Stimulated activated CD4-positive, alpha-beta T cell treated with anti-CD3 and anti-CD28 coated beads, Interleukin-4, amount 100 ng/mL, for 1 hour (primary cell): ENCODE measurements around the gene DENND1B.
"Not testable (repeated sequence)": the region's sequence is repeated elsewhere in the genome, so short reads cannot be mapped to it uniquely, and the experiment has no call there.

Experiments
- DNase-seq: peaks from one replicate; pipeline ENCODE4 v3.0.0-alpha.2; 2020

Gene DENND1B

DNA sequence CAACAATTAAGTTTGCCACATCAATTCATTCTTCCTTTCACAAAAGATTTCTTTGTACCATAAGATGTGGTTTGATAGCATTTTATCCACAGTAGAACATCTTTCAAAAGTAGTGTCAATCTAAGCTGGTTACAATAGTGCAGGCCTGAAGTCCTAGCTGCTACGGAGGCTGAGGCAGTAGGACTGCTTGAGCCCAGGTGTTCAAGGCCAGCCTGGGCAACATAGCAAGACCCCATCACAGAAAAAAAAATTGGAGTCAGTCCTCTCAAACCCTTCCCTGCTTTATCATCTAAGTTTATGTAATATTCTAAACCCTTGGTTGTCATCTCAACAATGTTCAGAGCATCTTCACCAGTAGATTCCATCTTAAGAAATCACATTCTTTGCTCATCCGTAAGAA is 31.7 kb downstream of the DENND1B start:
- DNase-seq: no peak

DNA sequence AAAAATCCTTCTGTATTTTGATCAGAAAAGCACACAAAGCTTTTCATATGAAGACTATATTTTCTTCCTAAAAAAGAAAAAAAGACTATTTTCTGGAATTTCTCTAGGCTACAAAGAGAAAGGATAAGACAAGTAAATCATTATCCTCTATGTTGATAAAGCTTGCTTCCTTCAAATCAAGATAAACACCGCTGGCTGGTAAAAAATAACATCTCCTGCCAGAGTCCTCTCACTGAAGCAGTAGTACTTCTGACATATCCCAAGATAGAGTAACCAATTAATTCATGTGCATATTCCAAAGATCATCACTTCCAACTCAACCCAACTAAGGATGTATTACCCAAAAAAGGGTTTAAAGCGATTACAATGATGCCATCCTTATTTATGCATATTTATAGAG is 34.3 kb downstream of the DENND1B start:
- no peak for DNase-seq

DNA sequence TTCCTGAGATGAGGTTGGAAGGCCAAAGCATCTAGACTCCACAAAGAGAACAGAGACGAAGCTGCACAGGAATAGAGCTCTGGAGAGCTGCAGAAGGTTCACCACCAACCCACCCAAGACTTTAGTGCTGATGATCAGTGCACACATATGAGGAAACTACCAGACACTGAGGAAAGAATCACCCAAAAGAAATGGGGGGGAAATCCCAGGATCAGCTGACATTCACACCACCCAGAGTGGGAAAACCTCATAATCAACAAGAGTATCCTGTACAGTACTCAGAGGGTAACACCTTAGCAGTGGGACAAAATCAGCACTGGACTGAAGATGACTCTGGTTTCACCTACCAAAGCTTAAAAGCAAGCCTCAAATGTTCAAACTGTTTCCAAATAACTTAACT is 36.4 kb downstream of the DENND1B start:
- DNase-seq: no peak

DNA sequence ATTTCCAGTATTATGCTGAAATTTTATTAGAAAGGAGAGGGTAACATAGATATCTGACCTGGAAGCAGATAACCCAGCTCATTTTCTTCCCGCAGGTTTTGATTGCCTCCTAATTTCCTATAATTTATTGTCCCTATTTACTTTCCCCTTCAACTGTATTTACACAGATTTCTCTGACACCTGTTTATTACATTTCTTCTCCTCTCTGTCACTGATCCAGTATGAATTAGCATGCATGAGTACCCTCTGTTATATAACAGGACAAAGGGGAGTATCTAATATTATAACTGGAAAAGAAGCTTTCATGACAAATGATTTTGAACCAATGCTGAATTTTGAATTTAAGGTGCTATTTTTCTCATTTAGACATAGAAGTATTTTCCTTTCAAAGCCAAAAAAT is 37.4 kb downstream of the DENND1B start:
- DNase-seq: no peak

DNA sequence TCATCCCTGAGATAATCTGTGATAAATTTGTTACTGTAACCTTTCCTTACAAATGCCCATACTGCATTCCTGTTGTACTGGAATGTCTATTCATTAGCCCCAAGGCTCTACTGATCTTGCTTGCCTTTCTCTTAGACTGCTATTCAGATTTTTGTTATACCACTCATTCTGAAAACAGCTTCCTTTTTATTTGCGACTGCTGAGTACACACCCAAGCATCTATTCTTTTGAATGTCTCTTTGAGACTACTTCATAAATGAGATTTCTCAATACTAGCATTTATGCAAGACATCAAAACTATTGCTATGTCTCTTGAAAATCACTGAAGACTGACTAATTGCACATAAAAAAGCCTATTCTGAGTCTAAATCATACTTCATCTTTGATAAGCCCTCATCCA is 38.6 kb downstream of the DENND1B start:
- no peak for DNase-seq

DNA sequence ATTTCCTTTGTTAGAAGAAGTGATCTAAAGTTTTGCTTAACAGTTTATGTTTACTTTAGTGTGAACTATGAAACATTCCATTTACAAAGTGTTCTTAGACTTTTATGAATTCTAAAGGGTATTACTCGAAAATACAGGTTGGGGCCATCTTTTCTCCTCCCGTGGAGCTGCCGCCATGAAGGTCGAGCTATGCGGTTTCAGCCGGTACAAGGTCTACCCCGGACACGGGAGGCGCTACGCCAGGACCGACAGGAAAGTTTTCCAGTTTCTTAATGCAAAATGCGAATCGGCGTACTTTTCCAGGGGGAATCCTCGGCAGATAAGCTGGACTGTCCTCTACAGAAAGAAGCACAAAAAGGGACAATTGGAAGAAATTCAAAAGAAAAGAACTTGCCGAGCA is 39.8 kb downstream of the DENND1B start:
- DNase-seq: no peak

DNA sequence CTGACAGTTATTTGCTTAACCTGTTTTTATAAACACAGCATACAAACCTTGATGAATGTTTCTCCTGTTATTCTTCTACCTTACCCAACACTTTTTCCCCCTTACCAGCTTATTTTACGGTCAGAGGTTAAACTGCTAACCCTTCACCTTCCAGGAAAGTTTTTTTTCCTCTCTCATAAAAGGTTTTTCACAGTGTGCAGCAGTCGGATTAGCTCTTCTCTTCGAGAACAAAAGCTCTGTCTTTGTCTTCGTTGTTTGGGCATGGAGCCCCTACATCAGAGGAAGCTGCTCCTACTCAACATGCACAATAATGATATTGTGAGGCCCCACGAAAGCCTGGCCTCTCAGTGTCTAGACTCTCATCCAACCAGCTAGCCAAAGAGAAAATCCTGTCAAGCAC is 42.0 kb downstream of the DENND1B start:
- no peak for DNase-seq

DNA sequence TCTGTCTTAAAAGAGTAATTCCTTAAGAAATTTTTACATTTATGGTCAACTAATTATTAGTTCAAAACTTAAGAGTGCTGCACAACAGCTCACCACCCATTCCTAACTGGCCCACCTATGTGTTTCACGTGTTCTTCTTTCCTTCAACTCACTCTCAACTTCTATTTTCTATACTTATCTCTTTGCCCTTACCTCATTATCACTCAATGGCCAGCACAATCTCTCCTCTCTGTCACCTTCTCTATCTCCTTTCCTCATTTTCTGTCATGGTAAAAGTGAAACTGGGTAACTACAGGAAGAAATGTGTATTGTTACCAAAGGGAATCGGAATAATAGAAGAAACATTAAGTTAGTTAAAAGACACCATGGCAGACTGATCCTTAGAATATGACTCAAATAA is 43.1 kb downstream of the DENND1B start:
- no peak for DNase-seq

DNA sequence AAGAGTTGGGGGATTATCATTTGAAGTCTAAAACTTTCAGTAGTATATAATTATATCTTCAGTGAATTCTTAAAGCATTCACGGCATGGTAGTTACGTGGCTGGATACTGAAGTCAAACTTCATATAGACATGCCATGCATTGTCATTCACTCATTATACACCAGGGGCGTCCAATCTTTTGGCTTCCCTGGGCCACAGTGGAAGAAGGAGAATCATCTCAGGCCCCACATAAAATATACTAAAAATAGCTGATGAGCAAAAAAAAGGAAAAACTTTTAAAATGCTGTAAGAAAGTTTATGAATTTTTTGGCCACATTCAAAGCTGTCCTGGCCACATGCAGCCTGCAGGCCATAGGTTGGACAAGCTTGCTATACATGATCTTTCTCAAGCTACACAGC is 43.8 kb downstream of the DENND1B start:
- DNase-seq: no peak

DNA sequence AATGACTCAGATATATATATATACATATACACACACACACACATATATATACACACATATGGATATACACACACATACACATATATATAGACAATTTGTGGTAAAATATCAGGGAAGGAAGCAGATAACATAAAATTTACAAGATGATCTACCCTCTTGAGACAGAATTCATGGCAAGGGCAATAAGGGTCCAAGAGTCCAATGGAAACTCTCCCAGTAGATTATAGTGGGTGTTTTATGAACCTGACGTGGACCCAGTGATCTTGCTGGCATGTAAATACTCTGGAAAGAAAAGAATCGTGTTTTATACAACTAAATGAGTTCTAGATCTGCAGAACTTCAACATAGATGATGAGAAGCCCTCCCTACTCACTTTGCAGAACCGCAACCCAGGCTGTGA is 49.3 kb downstream of the DENND1B start:
- no peak for DNase-seq

DNA sequence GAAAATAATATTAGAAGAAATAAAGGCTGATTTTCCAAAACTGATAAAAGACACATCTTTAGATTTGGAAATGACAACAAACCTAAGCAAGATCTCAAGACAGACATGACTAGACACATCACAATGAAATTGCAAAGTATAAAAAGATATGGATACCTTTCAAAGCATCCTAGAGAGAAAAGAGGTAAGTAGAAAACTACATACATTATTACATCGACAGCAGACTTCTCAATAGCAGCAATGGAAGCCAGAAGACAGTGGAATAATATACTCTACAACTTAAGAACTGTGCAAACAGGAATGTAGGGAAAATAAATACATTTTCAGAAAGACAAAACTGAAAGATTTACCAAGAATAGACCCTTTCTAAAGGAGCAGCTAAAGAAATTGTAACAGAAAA is 50.2 kb downstream of the DENND1B start:
- DNase-seq: no peak

DNA sequence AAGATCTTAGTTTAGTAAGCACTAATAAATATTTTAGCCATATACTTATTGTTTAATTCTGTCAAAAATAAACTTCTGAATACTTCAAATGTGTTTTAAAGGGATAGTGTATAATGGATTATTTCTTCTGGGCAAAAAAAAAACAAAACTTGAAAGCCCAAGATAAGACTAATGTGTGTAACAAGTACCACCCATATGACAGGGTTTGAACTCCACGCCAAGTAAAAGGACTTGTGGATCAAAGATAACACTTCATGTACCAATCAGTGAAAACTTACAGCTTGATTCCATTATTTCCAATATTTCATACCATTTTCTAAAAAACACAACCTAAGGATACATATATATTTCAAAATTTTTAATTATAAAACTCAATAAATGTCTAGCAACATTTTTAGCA is 59.5 kb downstream of the DENND1B start:
- DNase-seq: no peak

DNA sequence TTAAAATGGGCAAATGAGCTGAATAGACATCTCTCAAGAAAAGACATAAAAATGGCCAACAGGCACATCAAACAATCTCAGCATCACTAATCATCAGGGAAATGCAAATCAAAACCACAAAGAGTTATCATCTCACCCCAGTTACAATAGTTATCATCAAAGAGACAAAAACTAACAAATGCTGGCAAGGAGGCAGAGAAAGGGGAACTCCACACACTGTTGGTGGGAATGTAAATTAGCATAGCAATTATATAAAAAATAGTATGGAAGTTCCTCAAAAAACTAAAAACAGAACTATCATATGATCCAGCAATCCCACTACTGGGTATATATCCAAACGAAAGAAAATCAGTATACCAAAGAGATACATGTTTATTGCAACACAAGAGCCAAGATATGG is 68.7 kb downstream of the DENND1B start:
- no peak for DNase-seq

DNA sequence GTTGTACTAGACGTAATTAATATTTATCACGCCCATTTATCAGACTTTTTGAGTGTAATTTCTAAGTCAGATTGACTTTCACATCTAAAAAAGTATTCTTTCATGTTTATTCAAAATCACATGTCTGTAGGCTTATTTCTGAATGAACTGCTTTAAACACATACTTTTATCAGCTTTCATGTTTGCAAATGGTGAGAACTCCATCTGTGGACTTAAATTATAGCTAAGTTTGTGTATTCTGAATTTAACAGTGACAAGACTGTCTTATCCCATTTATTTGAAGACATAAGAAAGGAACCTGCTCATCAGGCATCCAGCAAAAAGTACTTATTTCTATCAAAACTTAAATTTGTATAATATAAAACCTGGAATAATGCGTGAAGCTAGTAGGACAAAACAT is 69.3 kb downstream of the DENND1B start:
- no peak for DNase-seq

DNA sequence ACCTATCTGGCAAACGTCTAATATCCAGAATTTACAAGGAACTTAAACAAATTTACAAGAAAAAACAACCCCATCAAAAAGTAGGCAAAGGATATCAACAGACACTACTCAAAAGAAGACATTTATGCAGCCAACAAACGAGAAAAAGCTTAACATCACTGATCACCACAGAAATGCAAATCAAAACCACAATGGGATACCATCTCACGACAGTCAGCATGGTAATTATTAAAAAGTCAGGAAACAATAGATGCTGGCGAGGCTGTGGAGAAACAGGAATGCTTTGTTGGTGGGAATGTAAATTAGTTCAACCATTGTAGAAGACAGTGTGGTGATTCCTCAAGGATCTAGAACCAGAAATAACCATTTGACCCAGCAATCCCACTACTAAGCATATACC is 74.6 kb downstream of the DENND1B start:
- DNase-seq: not testable (repeated sequence)

DNA sequence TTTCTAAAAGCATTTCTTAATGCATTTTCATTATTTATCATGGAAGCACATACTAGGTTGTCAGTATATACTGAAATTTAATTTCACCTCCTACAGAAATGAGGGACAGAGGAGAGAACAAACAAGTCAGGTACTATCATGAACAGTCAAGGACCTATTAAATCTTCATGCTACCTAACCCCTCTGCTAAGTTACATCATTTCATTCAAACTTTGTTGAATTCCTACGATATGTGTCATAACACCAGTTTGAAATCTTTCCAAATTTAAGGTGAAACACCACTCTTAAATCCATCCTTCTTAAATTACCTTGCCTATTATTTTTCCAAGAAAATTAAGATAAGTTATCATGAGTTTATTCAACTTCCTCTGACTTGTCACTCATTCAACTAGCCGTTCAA is 78.9 kb downstream of the DENND1B start:
- no peak for DNase-seq

DNA sequence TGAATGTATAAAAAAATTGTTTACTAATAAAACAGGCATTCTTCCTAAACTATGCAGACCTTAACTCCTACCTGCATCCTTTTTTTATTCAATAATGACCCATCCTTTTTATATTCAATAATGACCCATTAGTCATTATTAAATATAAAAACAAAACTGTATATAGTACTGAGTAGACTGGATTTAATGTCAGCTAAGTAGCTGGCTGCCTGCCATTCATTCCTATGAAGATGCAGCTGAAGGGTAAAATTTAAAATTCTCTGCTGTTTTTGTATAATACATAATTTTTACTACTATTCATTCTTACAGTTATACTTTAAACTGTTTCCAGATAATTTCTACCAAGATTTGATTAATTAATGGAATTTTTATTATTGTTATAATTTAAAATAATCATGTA is 79.3 kb downstream of the DENND1B start:
- no peak for DNase-seq

DNA sequence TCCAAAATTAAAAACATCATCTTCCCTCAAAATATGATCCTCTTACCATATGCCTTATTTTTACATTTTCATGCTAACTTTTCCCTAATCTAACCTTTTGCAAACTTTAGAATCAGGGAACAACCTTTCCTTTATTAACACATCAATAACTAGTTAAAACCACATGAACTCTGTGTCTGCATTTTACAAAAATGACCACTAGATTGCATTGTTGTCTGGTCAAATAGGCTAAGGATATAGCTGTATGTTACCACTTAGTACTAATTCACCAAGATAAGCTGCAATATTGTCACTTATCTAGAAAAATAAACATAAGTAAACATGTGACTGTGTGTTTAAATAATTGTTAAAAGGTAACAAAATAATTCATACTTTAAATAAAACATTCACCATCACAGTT is 82.3 kb downstream of the DENND1B start:
- no peak for DNase-seq

DNA sequence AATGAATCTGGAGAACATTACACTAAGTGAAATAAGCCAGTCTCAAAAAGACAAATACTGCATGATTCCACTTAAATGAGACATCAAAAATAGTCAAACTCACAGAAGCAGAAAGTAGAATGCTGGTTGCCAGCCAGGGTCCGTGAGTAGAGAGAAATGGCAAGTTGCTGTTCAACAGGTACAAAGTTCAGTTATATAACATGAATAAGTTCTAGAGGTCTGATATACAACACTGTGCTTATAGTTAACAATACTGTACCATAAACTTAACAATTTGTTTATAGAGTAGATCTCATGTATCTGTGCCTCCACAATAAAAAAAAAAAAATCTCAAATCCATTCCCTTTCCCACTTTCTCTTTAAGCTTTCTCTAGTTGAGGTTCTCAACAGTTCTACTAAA is 83.5 kb downstream of the DENND1B start:
- no peak for DNase-seq

DNA sequence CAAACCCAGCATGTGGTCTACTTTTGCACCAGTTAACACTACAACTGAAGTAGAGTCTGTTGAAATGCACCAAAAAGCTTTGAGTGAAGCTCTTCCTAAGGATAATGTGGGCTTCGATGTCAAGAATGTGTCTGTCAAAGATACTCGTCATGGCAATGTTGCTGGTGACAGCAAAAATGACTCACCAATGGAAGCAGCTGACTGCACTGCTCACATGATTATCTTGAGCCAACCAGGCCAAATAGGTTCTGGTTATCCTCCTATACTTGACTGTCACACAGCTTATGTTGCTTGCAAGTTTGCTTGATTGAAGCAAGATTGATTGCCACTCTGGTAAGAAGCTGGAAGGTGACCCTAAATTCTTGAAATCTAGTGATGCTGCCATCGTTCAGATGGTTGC is 85.2 kb downstream of the DENND1B start:
- DNase-seq: no peak

DNA sequence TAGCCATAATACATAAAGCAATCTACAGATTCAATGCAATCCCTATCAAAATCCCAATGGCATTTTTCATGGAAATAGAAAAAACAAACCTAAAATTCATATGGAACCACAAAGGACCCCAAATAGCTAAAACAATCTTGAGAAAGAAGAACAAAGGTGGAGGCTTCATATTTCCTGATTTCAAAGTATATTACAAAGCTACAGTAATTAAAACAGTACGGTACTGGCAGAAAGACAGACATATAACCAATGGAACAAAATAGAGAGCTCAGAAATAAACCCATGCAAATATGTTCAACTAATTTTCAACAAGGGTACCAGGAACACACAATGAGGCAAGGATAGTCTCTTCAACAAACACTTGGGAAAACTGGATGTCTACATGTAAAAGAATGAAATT is 87.0 kb downstream of the DENND1B start:
- no peak for DNase-seq

DNA sequence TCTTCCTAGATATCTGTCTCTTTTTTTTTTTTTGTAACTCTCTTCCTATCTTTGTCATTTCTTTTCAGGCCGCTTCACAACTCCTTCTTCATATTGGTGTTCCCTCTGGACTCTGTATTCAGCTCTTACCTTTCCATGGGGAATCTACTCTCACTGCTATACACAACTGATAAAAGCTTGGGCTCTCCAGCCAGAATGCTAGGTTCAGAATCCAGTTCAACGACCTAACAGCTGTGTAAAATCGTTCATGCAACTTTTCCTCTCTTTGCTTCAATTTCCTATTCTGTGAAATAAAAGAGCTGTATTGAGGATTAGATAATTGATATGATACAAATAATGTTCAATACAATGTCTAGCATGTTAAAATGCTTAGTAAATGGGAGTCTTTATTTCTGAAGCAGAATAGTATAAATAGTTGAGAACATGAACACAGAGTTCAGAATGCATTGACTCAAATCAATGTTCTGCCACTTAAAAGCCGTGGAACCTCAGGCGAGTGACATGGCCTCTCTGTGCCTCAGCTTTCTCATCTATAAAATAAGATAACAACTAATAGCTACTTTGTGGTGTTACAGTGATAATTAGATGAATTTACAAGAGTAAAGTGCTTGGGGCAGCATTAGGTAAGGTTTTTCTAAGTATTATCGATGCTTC is 88.5 kb downstream of the DENND1B start:
- no peak for DNase-seq

DNA sequence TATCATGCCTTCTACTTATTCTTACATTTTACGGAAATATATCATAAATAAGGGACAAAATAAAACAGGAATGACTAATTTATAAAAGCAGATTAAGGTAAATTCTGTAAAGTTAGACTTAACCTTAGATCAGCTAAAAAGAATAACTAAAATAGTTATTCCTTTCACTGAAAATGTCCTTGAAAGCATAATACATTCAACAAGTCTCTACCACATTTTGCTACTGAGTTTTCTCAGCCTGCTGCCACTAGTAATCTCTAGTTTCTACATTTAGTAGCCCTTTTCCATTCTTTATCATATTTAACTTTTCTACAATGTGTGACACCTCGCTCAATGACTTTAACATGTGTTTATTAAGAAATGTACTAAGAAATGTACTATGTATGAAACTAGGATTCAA is 89.0 kb downstream of the DENND1B start:
- no peak for DNase-seq

DNA sequence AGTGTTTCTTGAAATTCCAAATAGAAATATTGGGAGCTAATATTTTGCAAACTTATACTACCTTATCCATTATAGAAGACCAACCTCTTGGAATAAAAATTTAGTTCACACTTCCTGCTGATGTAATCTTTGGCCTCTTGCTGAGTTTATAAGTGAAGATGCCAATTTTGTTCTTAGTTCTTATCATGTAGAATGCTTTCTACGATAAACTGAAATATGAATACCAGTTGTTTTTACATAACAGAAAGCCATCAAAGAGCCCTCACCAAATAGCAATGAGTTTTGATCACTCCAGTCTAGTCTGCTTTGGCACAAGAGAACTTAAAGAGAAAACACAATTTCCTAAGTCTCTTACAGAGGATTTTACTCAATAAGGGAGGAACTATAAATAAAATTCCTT is 89.5 kb downstream of the DENND1B start:
- no peak for DNase-seq

DNA sequence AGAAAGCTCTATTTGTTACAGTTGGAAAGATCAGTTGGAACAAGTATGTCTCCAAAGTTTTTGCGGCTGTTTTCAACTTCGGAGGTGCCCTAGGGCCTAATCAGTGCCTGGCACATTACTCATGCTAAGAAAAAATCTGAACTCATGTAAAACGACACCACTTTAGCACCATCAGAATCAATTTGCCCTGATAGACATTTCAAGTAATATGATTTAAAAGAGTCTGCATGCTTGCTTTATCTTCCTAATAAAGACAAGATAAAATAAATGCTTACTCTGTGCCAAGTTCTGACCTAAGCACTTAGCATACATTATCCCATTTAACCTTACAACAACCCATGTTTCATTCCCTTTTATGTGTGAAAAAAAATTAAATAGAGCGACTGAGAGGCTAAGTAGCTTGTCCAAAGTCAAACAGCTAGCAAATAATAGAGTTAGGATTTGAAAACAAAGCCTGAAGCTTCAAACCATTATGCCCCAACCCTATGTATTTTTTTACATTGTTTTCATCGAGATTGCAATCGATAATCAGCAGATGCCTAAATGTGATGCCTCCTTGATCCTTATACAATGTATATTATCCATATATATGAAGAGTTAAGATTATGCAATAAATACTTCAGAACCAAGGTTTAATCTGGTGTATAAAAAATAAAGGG is 91.3 kb downstream of the DENND1B start:
- DNase-seq: no peak
